A549 (cell line): ENCODE measurements around the gene MYL4. TPM values are rescaled to one million over a fixed set of nuclear protein-coding genes. Genes with fewer than 3 reads are reported as not detected.

Experiments
- ATAC-seq, 2 experiments: fragments of 200-7000 bp in 1 of 2; fragments of >200 bp in 1 of 2; cut with Nextera tagmentation in 1 of 2; cut with Tn5 transposase in 1 of 2; 3 replicates each; pipeline versions ENCODE4 v1.8.0 to v1.9.1; 2018 to 2020; ENCODE audit warnings: mild to moderate bottlenecking in 1 of 2, moderate library complexity in 1 of 2
- CTCF ChIA-PET: fragments of 300-600 bp; sonication (Branson Sonifier 250); formaldehyde crosslinking; extraction: SDS; loops from one replicate; lab custom pipeline; 2021; ENCODE audit warnings: antibody characterized with exemption, inconsistent platforms; lab: Yijun Ruan, JAX
- POLR2A ChIA-PET: fragments of 350-600 bp; formaldehyde crosslinking; extraction: SDS; loops from one replicate; lab custom pipeline; 2021; ENCODE audit warnings: antibody characterized with exemption, inconsistent platforms; lab: Yijun Ruan, JAX
- DNase-seq, 2 experiments: peaks; one replicate each; pipeline versions ENCODE4 v3.0.0 to v3.0.0-alpha.2; 2011 to 2016; ENCODE audit warnings: low read depth in 1 of 2, low spot score in 1 of 2
- FAIRE-seq: peaks from 2 replicates; lab custom pipeline; 2011; peaks lifted over from hg19 to GRCh38; lab: Jason Lieb, UNC
- H3K27ac ChIP-seq, 2 experiments: fragments of >200 bp; sonication (Bioruptor Twin); formaldehyde crosslinking; 3 replicates each; pipeline ENCODE4 v1.5.1; 2016 to 2017
- H3K4me1 ChIP-seq: fragments of >200 bp; sonication (Bioruptor Twin); formaldehyde crosslinking; 3 replicates; pipeline ENCODE4 v1.6.1; 2016
- H3K4me2 ChIP-seq: fragments of >200 bp; sonication (Bioruptor Twin); formaldehyde crosslinking; 3 replicates; pipeline ENCODE4 v1.6.1; 2016
- H3K4me3 ChIP-seq: fragments of >200 bp; sonication (Bioruptor Twin); formaldehyde crosslinking; 3 replicates; pipeline ENCODE4 v1.5.1; 2016
- H3K9me3 ChIP-seq: fragments of >200 bp; sonication (Bioruptor Twin); formaldehyde crosslinking; 3 replicates; pipeline ENCODE4 v1.6.1; 2016
- HOXB5 ChIP-seq: fragments of 250-450 bp; sonication (Bioruptor Pico); IDR thresholded peaks from 2 replicates; pipeline ENCODE4 v1.5.0; 2020; ENCODE audit warnings: mild to moderate bottlenecking, moderate library complexity
- MAFK ChIP-seq: fragments of 450-650 bp; IDR thresholded peaks from 2 replicates; pipeline ENCODE4 v1.6.1; 2014; ENCODE audit not compliant: partially characterized antibody
- MAZ ChIP-seq: fragments of 150-350 bp; IDR thresholded peaks from 2 replicates; pipeline ENCODE4 v1.6.1; 2014; ENCODE audit warnings: antibody characterized with exemption, low read depth, low read length, borderline replicate concordance
- SREBF2 ChIP-seq: fragments of 450-650 bp; IDR thresholded peaks from 2 replicates; pipeline ENCODE4 v1.6.1; 2014; ENCODE audit warnings: mild to moderate bottlenecking, moderate library complexity
- ZNF302 ChIP-seq: fragments of 250-450 bp; sonication (Bioruptor Pico); IDR thresholded peaks from 2 replicates; pipeline ENCODE4 v1.9.0; 2021; ENCODE audit warnings: inconsistent platforms, mild to moderate bottlenecking, moderate library complexity
- ZSCAN20 ChIP-seq: fragments of 250-450 bp; sonication (Bioruptor Pico); IDR thresholded peaks from 2 replicates; pipeline ENCODE4 v1.8.0; 2022; ENCODE audit warnings: mild to moderate bottlenecking, moderate library complexity
- WGBS: methylation state at CpG from one replicate; pipeline ENCODE4 v1.1.6; 2017; ENCODE audit errors: missing lambda C conversion rate; 5-methylcytosine and 5-hydroxymethylcytosine counted together
- polyA plus RNA-seq, 4 experiments: library from polyadenylated mRNA; depleted of rRNA in 3 of 4; stranded (reverse); fragments of >200 nt; fragmentation: RNase III in 1 of 4; extraction: RNeasy Plus Mini Kit Qiagen cat#74134 plus additional on column Dnase treatment in 1 of 4; gene quantifications; 2 replicates in 3 of 4; 3 replicates in 1 of 4; pipeline ENCODE4 v1.2.3, GENCODE V29; 2011 to 2017
- small RNA-seq, 6 experiments: library from RNA; depleted of rRNA; stranded (forward); fragments of <200 nt; gene quantifications; one replicate each; pipeline ENCODE3, GENCODE V24; 2012
- TF ChIP-seq, protein P1 (sequence below): IDR thresholded peaks from 2 replicates; pipeline ENCODE4 v1.6.1; 2012

Gene MYL4
- polyA plus RNA-seq, 2 of the 4 experiments (the other 2 are of a cell fraction) = not detected

- Histone ChIP-seq H3K27ac (no peak overlapping the region), H3K4me1 (peaks cover 9% of the 10 kb centered on the region; the same call in 2 of the 3 replicates), H3K4me2 (no peak overlapping the region), H3K4me3 (no peak overlapping the region), H3K9me3 (peaks cover 8% of the 10 kb centered on the region)
- DNase-seq (no peak), FAIRE-seq (no peak), ATAC-seq (no peak)
- TF ChIP-seq MAZ = no peak
- TF ChIP-seq ZNF302 (CRISPR knock-in tag) = no peak
- TF ChIP-seq HOXB5 = no peak
- TF ChIP-seq SREBF2 = no peak
- TF ChIP-seq, protein P1, sequence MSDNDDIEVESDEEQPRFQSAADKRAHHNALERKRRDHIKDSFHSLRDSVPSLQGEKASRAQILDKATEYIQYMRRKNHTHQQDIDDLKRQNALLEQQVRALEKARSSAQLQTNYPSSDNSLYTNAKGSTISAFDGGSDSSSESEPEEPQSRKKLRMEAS = no peak
- CTCF ChIA-PET = interaction anchor here (0.6 to 1.5 kb wide), 5 partner anchors 11 to 319 kb away, joined by 3 to 5 read pairs (median 3); no protein-coding TSS in a partner anchor
- POLR2A ChIA-PET = interaction anchor here (0.7 kb wide), 1 partner anchor 13 kb away, joined by 14 read pairs; no protein-coding TSS in a partner anchor
- WGBS = 60% methylated on average over 1 of the region's 1 CpG
Measured at GRCh38 chr17:47272491-47272890, 63.3 kb downstream of the MYL4 start.

- DNase-seq = no peak
- WGBS = 45% methylated on average over 2 of the region's 2 CpGs
- CTCF ChIA-PET = interaction anchor here (0.8 to 1.5 kb wide), 2 partner anchors 17 to 42 kb away, joined by 3 to 4 read pairs; no protein-coding TSS in a partner anchor
Measured at GRCh38 chr17:47273245-47273644, 64.1 kb downstream of the MYL4 start.

More at GRCh38 chr17:47273245-47273644, 64.1 kb downstream of the MYL4 start:
- Histone ChIP-seq H3K4me2 (no peak overlapping the region), H3K4me3 (no peak overlapping the region), H3K4me1 (peaks cover 8% of the 10 kb centered on the region; the same call in 2 of the 3 replicates), H3K9me3 (peaks cover 8% of the 10 kb centered on the region), H3K27ac (no peak overlapping the region)
- ATAC-seq (no peak), FAIRE-seq (no peak)
- POLR2A ChIA-PET = interaction anchor here (0.6 to 0.7 kb wide), 2 partner anchors 12 to 1055 kb away, joined by 4 to 14 read pairs; no protein-coding TSS in a partner anchor
- TF ChIP-seq MAFK = peak; percentile 76
- TF ChIP-seq ZSCAN20 = no peak

Small RNAs within 50 kb of the gene (small RNA-seq; reads per million reads assigned to genes)
- gene RNU7-186P = 0 reads per million in 6 experiments

Other genes starting within 250 kb of the MYL4 start
- 0.10 TPM in 1 of 2 replicates, not detected in the other for gene RPRML, start 230.1 kb upstream of the MYL4 start, polyA plus RNA-seq (2011; rRNA removed)
- gene RPRML, start 230.1 kb upstream of the MYL4 start, polyA plus RNA-seq (2017; fragmentation: RNase III; extraction: RNeasy Plus Mini Kit Qiagen cat#74134 plus additional on column Dnase treatment) = 0.10 to 0.22 TPM (median 0.20 TPM) in 3 replicates
- gene CDC27, start 20.1 kb upstream of the MYL4 start, polyA plus RNA-seq (2011; rRNA removed) = 132 and 150 TPM in 2 replicates
- 81.6 to 88.0 TPM (median 87.9 TPM) in 3 replicates for gene CDC27, start 20.1 kb upstream of the MYL4 start, polyA plus RNA-seq (2017; fragmentation: RNase III; extraction: RNeasy Plus Mini Kit Qiagen cat#74134 plus additional on column Dnase treatment)
- gene ITGB3, start 44.5 kb downstream of the MYL4 start, polyA plus RNA-seq (2011; rRNA removed) = 0.34 and 0.90 TPM in 2 replicates
- gene ITGB3, start 44.5 kb downstream of the MYL4 start, polyA plus RNA-seq (2017; fragmentation: RNase III; extraction: RNeasy Plus Mini Kit Qiagen cat#74134 plus additional on column Dnase treatment) = 3.7 to 6.2 TPM (median 5.0 TPM) in 3 replicates
- gene EFCAB13, start 114.6 kb downstream of the MYL4 start, polyA plus RNA-seq (2011; rRNA removed) = 4.1 and 6.0 TPM in 2 replicates
- 2.9 to 4.2 TPM (median 3.2 TPM) in 3 replicates for gene EFCAB13, start 114.6 kb downstream of the MYL4 start, polyA plus RNA-seq (2017; fragmentation: RNase III; extraction: RNeasy Plus Mini Kit Qiagen cat#74134 plus additional on column Dnase treatment)